Endometrial microvascular endothelial cells (primary cell): ENCODE data around the gene SLC15A2. TPM values are rescaled to one million over a fixed set of nuclear protein-coding genes. Genes with fewer than 3 reads are reported as not detected.

Experiments used
- in situ Hi-C: cut with HindIII; loops from 2 replicates; pipeline ENCODE4 v1.10.0; 2017; ENCODE audit warnings: low sequenced_read_pairs, low pct_unique_long_range_greater_than_20kb; ENCODE audit errors: inconsistent ontology term
- total RNA-seq: library from RNA; depleted of rRNA; stranded (reverse); fragments of >200 nt; gene quantifications from one replicate; pipeline ENCODE4 v1.2.3, GENCODE V29; 2015; ENCODE audit errors: inconsistent ontology term

The SLC15A2 gene
- total RNA-seq, 1 donor from 2014 or later = 0.09 TPM

- in situ Hi-C loops = no loop called here
Measured at GRCh38 chr3:121970047-121970446, 75.8 kb downstream of the SLC15A2 start.

GRCh38 chr3:121974601-121975111 is 80.5 kb downstream of the SLC15A2 start:
- in situ Hi-C loops = no loop called here

- in situ Hi-C loops = no loop called here
Measured at GRCh38 chr3:121975702-121976302, 81.6 kb downstream of the SLC15A2 start.

- in situ Hi-C loops = no loop called here
Measured at GRCh38 chr3:121976727-121977126, 82.5 kb downstream of the SLC15A2 start.

- in situ Hi-C loops = no loop called here
Measured at GRCh38 chr3:121979246-121979645, 85.0 kb downstream of the SLC15A2 start.

DNA sequence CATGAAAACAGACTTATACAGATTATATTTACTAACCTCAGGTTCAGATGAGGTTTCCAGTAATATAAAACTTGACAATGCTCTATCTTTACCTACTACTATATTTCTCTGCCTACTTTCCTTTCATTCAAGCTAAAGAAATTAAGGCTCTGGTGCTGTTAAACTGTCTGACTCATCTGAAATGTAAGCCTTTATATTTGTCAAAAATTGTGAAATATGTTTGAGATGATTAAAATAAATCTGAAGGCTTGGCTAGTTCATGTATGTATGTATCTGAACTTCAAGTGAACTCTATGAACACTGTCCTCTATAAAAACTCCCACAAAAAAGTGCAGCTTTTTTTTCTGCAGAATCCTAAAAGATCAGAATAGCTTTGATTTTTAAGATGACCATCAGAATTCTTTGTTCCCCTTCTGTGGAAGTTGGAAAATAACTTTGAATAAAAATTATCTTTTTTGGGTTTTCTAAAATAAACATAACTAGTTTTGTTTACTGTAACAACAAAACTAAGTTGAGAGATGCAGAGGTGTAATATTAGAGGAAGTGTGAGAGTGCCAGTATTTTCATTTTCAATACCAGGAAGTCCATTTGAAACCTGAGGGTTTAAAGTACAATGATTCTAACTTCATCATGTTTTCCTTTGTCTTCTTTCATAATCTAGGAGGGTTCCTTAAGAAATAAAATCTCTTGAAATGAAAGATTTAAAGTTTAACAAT is 85.7 kb downstream of the SLC15A2 start:
- in situ Hi-C loops = no loop called here

- in situ Hi-C loops = no loop called here
Measured at GRCh38 chr3:121980450-121980796, 86.2 kb downstream of the SLC15A2 start.

- in situ Hi-C loops = no loop called here
Measured at GRCh38 chr3:121981473-121981872, 87.3 kb downstream of the SLC15A2 start.

- in situ Hi-C loops = no loop called here
Measured at GRCh38 chr3:121985846-121986245, 91.6 kb downstream of the SLC15A2 start.

DNA sequence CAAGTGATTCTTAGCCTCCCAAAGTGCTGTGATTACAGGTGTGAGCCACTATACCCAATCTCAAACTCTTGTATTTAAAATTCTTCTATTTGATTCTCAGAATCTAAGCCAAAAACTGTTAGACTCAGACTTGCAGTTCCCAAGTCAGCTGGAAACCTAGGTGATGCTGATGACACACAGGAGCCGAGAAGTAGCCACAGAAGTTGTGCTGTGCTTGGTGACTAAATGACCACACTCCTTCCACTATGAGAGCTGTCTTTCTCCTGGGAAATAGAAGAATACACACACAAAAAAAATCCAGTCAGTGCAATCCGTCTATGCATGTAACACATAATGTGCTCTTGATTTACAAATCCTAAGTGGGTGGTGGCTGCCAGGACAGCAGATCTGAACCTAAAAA is 93.9 kb downstream of the SLC15A2 start:
- in situ Hi-C loops = no loop called here

DNA sequence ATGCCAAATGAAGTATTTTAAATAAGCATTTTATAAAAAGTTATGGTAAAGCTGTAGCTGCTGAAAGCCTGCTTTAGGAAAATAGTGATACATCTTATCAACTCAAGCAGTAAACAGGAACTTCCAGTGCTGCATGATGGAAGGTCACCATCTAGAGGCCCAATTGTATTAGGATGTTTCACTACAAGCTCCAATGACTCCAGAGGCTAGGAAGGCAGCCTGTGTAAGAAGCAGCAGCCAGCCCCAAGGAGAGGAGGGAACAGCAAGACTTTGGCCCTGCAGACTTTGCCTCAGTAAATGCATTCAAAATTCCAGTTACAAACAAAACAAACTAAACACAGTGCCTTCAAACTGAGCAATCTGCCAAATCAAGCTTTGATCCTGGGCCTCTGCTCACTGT is 95.7 kb downstream of the SLC15A2 start:
- in situ Hi-C loops = no loop called here

- in situ Hi-C loops = no loop called here
Measured at GRCh38 chr3:121992601-121993560, 98.7 kb downstream of the SLC15A2 start.

Other genes with a start within 250 kb of the SLC15A2 start
- 113 TPM for gene HCLS1, start 233.5 kb upstream of the SLC15A2 start, total RNA-seq
- gene GOLGB1, start 144.7 kb upstream of the SLC15A2 start, total RNA-seq = 15.1 TPM
- 8.4 TPM for gene IQCB1, start 59.3 kb upstream of the SLC15A2 start, total RNA-seq
- gene EAF2, start 59.2 kb upstream of the SLC15A2 start, total RNA-seq = 3.7 TPM
- not detected for gene ILDR1, start 127.8 kb downstream of the SLC15A2 start, total RNA-seq
- gene CD86, start 161.0 kb downstream of the SLC15A2 start, total RNA-seq = not detected